ENCODE measurements around the gene PTPRD.

PTPRD gene

DNA sequence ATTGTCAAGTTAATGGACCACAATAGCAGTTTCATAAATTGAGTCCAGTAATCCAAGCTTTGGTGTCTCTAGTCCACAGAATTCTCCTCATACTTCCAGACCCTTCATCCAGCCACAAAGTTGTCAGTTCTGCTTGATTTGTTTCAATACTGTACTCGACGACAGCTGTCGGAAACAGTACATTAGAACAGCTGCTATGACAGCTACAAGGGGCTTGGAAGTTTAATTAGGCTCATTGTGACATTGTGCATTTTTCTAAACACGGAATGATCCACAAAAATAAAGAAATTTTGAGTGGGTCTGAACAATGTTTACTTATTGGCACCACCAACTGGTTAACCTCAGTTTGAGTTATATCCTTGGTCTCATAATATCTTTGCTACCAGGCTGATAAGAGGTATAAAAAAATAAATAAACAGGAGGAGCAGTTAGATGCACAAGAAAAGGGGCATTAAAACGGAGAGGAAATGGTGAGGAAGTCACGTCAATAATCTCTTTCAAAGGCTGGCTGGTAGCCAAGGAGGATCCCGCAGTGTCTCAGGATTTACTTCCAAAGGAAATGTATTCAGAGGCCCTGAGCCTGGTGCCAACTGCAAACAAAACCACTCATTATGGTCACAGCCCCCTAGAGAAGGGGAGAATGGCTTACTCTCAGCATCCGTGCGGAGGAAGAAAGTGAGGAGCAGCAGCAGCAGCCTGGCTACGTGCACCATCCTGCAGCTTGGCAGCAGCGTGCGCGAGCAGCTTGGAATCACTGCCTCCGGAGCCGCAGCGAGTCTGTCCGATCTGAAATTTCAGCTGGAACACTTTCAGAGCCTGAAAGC, 1879.5 kb downstream of the PTPRD start:
- Mint-ChIP-seq H3K27me3 (no peaks in the 10 kb centered on the region), H3K36me3 (ENCODE audit: low read depth) (no peaks in the 10 kb centered on the region), H3K27ac (no peak overlapping the region), H3K9me3 (no peaks in the 10 kb centered on the region), H3K4me1 (no peaks in the 10 kb centered on the region), H3K4me3 (no peak overlapping the region)
- DNase-seq (no peak), ATAC-seq (no peak)

DNA sequence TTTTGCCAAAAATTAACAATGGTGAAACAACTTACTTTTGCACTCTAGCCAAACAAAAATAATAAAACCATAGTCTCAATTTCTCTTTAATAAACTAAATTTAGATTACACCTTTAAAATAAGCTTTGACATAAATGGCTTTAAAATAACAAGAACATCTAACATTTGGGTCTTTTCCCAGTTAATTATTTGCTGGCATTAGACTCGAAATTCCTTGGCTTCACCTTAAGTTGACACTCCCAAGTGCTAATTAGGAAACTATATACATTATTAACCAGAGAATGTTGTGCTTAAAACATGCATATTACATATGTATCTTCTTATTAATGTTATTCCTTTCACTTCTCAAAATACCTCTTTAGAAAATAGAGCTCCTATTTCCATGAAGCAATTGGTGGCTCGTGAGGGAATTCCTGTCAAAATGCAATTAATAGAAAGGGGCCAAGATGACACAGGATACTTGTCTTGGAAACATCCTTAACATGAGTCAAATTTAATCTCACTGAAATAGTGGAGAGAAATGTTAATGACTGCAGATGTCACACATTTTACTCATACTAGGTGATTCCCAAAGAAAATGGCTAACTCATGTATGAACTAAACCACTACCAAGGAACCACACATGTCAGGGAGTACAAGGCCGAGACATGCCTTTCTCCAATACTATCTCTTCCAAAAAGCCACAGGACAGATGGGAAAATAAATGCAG, 1880.3 kb downstream of the PTPRD start:
- ATAC-seq (no peak), DNase-seq (no peak)
- Mint-ChIP-seq H3K4me3 (no peak overlapping the region), H3K36me3 (ENCODE audit: low read depth) (no peaks in the 10 kb centered on the region), H3K4me1 (no peaks in the 10 kb centered on the region), H3K9me3 (no peaks in the 10 kb centered on the region), H3K27ac (no peak overlapping the region), H3K27me3 (no peaks in the 10 kb centered on the region)

DNA sequence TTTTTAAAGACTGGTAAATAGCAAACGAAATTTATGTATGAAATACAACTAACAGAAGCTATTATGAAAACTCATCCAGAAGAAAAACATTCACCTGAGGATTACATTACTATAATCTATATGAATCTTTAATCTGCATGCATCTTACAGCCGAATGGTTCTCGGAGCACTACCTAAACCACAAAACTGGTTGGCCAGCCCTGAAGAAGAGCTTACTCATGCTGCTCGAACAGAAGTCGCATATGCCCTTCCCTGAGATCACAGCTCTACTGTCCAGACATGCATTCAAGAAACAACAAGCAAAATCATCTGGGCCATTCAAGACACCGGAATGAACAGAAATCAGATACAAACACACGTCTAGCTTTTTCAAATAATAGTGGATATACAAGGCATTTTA, 1882.2 kb downstream of the PTPRD start:
- H3K36me3 Mint-ChIP-seq (ENCODE audit: low read depth), result no peaks in the 10 kb centered on the region
- no peak overlapping the region for H3K27ac Mint-ChIP-seq
- no peaks in the 10 kb centered on the region for H3K9me3 Mint-ChIP-seq
- no peak overlapping the region for H3K4me3 Mint-ChIP-seq
- DNase-seq (no peak), ATAC-seq (no peak)
- no peaks in the 10 kb centered on the region for H3K4me1 Mint-ChIP-seq
- no peaks in the 10 kb centered on the region for H3K27me3 Mint-ChIP-seq

DNA sequence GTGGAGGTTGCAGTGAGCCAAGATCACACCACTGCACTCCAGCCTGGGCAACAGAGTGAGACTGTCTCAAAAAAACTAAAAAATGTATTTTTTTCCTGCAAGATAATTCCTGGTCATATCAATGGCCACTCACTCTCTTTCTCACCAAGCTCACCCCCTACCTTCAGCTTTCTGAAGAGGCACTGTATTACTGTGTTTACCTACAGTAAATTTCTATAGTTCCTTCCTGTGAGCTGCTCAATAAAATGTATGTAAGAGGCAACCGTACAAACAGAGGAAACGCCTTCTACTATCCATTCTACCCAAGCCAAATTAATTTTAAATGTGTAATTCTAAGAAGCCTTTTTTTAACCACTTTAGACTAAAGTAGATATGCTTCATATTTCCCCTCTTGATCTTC, 1883.9 kb downstream of the PTPRD start:
- Mint-ChIP-seq H3K27ac (no peak overlapping the region), H3K9me3 (no peaks in the 10 kb centered on the region), H3K4me1 (no peaks in the 10 kb centered on the region), H3K27me3 (no peaks in the 10 kb centered on the region), H3K36me3 (ENCODE audit: low read depth) (no peaks in the 10 kb centered on the region), H3K4me3 (no peak overlapping the region)
- ATAC-seq (no peak), DNase-seq (no peak)

DNA sequence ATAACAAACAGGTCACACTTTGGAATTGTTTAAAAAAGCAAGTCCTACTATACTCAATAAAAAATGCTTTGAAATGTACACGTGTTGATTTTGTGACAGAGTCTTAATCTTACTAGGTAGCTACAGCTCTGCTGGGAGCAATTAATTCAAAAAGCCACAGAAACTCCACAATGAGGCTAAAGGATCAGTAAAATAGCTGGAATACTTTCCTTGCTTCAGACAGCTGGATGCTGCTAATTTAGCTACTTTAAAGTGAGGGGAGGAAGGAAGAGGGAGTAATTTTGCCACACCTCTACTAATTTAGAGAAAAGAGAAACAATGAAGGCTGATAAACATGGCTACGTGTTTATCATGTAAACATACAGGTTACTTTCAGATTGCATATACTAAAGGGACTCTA, 1885.6 kb downstream of the PTPRD start:
- H3K9me3 Mint-ChIP-seq, result no peaks in the 10 kb centered on the region
- H3K27ac Mint-ChIP-seq, result no peak overlapping the region
- no peak for DNase-seq
- no peaks in the 10 kb centered on the region for H3K27me3 Mint-ChIP-seq
- no peak for ATAC-seq
- H3K4me1 Mint-ChIP-seq, result no peaks in the 10 kb centered on the region
- no peaks in the 10 kb centered on the region for H3K36me3 Mint-ChIP-seq (ENCODE audit: low read depth)
- no peak overlapping the region for H3K4me3 Mint-ChIP-seq

DNA sequence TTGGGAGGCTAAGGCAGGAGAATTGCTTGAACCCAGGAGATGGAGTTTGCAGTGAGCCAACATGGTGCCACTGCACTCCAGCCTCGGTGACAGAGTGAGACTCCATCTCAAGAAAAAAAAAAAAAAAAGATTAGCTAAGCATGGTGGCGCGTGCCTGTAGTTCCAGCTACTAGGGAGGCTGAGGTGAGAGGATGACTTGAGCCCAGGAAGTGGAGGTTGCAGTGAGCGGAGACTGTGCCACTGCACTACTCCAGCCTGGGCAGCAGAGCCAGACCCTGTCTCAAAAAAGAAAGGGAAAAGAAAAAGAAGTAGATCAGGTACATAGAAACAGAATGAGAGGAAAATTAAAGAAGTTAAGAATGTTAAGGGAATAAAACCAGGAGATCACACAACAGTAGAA, 1886.1 kb downstream of the PTPRD start:
- H3K9me3 Mint-ChIP-seq, result no peaks in the 10 kb centered on the region
- no peaks in the 10 kb centered on the region for H3K36me3 Mint-ChIP-seq (ENCODE audit: low read depth)
- H3K4me1 Mint-ChIP-seq, result no peaks in the 10 kb centered on the region
- no peaks in the 10 kb centered on the region for H3K27me3 Mint-ChIP-seq
- ATAC-seq, result no peak
- no peak for DNase-seq
- no peak overlapping the region for H3K27ac Mint-ChIP-seq
- H3K4me3 Mint-ChIP-seq, result no peak overlapping the region

DNA sequence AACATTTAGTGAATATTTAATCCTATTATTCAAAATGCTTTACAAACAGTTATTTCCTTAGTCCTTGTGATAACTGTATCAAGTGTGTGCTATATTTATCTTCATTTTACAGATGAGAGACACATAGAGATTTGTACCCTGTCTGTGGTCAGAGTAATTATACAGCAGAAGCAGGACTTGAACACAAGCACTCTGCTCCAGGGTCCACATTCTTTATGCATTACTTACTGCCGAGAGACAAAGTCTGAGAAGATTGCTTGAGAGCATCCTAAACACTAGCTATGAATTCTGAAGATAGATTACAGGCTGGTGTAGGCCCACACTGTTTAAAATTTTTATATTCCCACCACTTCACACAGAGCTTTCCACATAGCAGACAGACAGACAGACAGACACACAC, 1887.2 kb downstream of the PTPRD start:
- no peaks in the 10 kb centered on the region for H3K27me3 Mint-ChIP-seq
- no peaks in the 10 kb centered on the region for H3K4me1 Mint-ChIP-seq
- H3K9me3 Mint-ChIP-seq, result no peaks in the 10 kb centered on the region
- ATAC-seq (no peak), DNase-seq (no peak)
- no peaks in the 10 kb centered on the region for H3K36me3 Mint-ChIP-seq (ENCODE audit: low read depth)
- H3K27ac Mint-ChIP-seq, result no peak overlapping the region
- H3K4me3 Mint-ChIP-seq, result no peak overlapping the region

DNA sequence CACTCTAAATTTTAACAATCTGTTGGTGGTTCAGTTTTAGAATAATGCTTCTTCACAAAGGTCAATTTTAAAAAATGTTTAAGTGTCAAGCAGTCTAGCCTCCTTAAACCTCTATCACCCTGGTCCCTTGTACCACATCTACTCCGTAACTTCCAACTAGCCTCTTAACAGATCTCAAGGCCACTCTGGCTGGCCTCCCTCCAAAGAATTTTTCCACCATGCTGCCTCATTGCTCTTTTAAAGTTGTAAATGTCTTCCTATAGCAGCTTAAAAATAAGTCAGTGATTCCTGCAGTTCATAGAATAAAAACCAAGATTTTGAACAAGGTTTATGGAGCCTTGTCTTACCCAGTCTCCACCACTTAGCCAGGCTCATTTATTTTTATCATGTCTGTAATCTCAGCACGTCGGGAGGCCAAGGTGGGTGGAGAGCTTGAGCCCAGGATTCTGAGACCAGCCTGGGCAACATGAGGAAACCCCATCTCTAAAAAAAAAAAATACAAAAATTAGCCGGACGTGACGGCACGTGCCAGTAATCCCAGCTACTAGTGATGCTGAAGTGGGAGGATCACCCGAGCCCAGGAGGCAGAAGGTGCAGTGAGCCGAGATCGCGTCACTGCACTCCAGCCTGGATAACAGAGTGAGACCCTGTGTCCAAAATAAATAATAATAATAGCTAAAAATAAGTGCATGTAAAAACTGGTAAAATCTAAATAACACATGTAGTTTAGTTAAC, 1888.4 kb downstream of the PTPRD start:
- no peaks in the 10 kb centered on the region for H3K4me1 Mint-ChIP-seq
- no peak for ATAC-seq
- no peak overlapping the region for H3K4me3 Mint-ChIP-seq
- no peak overlapping the region for H3K27ac Mint-ChIP-seq
- no peaks in the 10 kb centered on the region for H3K36me3 Mint-ChIP-seq (ENCODE audit: low read depth)
- H3K9me3 Mint-ChIP-seq, result no peaks in the 10 kb centered on the region
- no peaks in the 10 kb centered on the region for H3K27me3 Mint-ChIP-seq
- no peak for DNase-seq

DNA sequence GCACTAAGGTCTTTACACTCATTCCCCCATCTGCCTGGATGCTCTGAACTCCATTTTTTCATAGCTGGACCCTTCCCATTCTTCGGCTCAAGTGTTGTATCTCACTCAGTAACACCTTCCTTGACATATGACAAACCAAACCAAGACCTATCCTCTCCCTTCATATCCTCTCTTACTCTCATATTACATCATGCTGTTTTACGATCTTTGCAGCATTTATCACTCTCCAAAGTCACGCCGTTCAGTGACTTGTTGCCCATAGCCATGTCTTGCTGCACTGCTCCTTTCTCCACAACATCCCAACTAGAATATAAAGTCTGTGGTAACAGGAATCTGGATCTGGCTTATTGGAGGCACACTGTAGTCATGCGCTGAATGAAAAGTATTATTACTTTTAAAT, 1889.6 kb downstream of the PTPRD start:
- DNase-seq (no peak), ATAC-seq (no peak)
- no peaks in the 10 kb centered on the region for H3K36me3 Mint-ChIP-seq (ENCODE audit: low read depth)
- H3K9me3 Mint-ChIP-seq, result no peaks in the 10 kb centered on the region
- no peak overlapping the region for H3K27ac Mint-ChIP-seq
- no peaks in the 10 kb centered on the region for H3K4me1 Mint-ChIP-seq
- no peak overlapping the region for H3K4me3 Mint-ChIP-seq
- H3K27me3 Mint-ChIP-seq, result no peaks in the 10 kb centered on the region

DNA sequence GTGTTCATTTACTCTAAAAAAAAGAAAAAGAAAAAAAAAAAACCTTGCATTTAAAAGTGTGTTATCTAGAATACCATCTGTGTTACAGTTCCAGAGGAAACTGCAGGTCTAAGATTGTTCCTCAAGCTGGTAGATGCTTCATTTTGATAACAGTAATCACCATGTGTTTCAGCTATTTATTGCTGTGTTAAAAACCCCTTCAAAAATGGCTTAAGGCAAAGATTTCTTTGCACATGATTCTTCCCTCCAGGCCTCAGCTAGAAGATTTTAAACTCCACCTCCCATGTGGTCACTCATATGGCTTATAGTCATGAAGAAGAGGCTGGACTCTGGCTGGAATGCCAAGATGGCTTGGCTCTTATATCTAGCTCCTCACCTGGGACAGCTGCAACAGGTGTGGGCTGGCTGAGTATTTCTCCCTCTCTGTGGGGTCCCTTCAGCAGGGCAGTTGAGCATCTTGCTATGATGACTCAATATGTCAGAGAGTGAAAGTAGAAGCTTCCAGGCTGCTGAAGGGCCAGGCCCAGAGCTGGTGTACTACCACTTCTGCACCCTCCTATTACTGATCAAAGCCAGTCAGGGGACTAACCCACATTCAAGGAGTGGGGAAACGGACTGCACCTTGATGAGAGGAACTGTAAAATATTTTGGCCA, 1892.8 kb downstream of the PTPRD start:
- H3K9me3 Mint-ChIP-seq, result no peaks in the 10 kb centered on the region
- H3K27me3 Mint-ChIP-seq, result no peaks in the 10 kb centered on the region
- H3K4me1 Mint-ChIP-seq, result peaks cover 2% of the 10 kb centered on the region
- ATAC-seq (peak; percentile 39), DNase-seq (no peak)
- H3K4me3 Mint-ChIP-seq, result no peak overlapping the region
- H3K36me3 Mint-ChIP-seq (ENCODE audit: low read depth), result no peaks in the 10 kb centered on the region
- H3K27ac Mint-ChIP-seq, result no peak overlapping the region

DNA sequence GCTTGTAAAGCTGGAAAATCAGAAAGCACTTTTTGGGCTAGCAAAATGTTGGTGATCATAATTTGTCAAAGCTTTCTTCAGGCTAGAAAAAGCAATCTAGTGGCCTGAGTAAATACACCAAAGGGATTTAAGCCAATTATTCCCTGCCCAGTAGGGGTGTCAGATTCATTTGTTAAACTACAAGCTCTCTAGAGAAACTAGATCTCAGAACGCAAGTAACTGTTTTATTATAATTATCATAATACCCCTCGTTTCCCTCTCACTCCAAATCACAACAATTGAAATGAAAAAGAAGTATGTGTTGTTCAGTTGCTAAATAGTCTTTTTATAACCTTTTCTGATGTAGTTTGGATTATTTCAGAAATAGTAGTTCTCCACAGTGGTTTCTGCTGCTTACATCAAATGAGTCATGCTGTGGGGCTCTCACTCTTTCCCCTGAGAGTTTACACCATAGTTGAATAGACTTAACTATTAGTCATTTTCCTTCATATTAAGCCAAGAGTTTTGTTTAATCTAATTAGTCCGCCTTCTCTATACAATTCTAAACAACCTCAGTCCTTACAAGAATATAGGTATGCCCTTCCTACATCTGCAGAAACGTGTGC, 1894.6 kb downstream of the PTPRD start:
- H3K9me3 Mint-ChIP-seq, result no peaks in the 10 kb centered on the region

DNA sequence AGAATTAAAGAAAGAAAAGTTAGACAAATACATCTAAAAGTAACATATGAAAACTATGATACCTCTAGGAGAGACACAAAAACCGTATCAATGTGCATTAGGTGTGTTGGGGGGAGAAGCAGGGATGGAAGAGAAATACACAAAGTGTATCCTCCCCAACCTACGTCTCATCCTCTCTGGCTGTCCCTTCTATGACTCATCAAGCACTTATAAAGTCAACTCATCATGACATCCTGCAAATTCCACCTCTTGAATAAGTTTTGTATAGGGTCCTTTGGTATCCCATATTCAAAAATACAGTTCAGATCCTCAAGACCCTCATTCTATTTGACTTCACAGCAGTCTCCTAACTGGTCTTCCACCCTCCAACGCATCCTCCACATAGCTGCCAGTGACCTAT, 1895.7 kb downstream of the PTPRD start:
- ATAC-seq, result peak; percentile 42
- H3K27ac Mint-ChIP-seq, result no peak overlapping the region
- no peaks in the 10 kb centered on the region for H3K9me3 Mint-ChIP-seq
- no peaks in the 10 kb centered on the region for H3K27me3 Mint-ChIP-seq
- no peak overlapping the region for H3K4me3 Mint-ChIP-seq
- H3K36me3 Mint-ChIP-seq (ENCODE audit: low read depth), result no peaks in the 10 kb centered on the region
- DNase-seq, result no peak
- H3K4me1 Mint-ChIP-seq, result peaks cover 2% of the 10 kb centered on the region

More for the DNA sequence above, 1894.6 kb downstream of the PTPRD start:
- ATAC-seq (no peak), DNase-seq (no peak)
- Mint-ChIP-seq H3K27ac (no peak overlapping the region), H3K4me3 (no peak overlapping the region), H3K4me1 (peaks cover 2% of the 10 kb centered on the region), H3K27me3 (no peaks in the 10 kb centered on the region), H3K36me3 (ENCODE audit: low read depth) (no peaks in the 10 kb centered on the region)

DNA sequence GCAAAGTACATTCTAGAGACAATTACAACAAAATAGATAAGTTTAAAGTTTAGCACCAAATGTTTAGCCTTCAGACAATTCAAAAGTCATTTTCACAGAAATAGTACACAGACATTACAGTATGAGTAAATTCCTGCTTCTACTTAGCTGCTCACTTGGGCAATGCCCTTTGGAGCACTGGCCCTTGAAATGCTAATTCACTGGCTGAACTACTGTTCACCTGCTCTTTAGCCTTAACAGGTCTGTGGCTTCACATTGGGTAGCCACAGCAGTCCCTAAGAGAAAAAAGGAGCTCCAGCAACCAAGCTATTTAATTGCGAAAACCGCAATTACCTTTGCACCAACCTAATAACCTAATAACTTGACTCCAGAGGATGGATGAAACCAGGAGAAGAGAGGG, 1897.0 kb downstream of the PTPRD start:
- H3K27ac Mint-ChIP-seq, result no peak overlapping the region

DNA sequence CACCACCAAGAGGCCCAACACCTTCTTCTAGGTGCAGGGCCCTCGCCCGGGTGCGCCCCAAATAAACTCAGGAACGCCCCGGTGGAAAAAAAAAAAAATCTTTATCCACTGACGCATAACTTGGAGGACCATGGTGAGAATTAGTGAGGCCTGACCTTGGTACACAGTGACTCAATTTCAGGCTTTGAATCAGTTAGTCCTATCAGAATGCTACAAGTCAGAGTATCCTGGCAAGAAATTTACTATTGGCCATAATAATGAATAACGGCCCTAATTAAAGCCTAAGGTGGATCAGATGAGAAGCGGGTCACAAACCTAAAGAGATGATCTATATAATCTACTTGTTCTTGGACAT, 1899.0 kb downstream of the PTPRD start:
- DNase-seq (no peak), ATAC-seq (no peak)
- Mint-ChIP-seq H3K27me3 (no peaks in the 10 kb centered on the region), H3K4me1 (peaks cover 2% of the 10 kb centered on the region), H3K4me3 (no peak overlapping the region), H3K27ac (no peak overlapping the region), H3K9me3 (no peaks in the 10 kb centered on the region), H3K36me3 (ENCODE audit: low read depth) (no peaks in the 10 kb centered on the region)

More for the DNA sequence above, 1897.0 kb downstream of the PTPRD start:
- Mint-ChIP-seq H3K9me3 (no peaks in the 10 kb centered on the region), H3K36me3 (ENCODE audit: low read depth) (no peaks in the 10 kb centered on the region), H3K4me3 (no peak overlapping the region), H3K4me1 (peaks cover 2% of the 10 kb centered on the region), H3K27me3 (no peaks in the 10 kb centered on the region)
- no peak for DNase-seq
- ATAC-seq, result no peak

All from activated naive CD8-positive, alpha-beta T cell treated with anti-CD3 and anti-CD28 coated beads, Interleukin-2, amount 50 U/mL, for 24 hours (primary cell).